IMR-90 (cell line): Measurements from ENCODE around the gene CLCA1. TPM values are rescaled to one million over a fixed set of nuclear protein-coding genes. Genes with fewer than 3 reads are reported as not detected.

Experiments used
- ATAC-seq: fragments of 200-7000 bp; cut with Tn5 transposase; 2 replicates; pipeline ENCODE4 v1.9.1; 2020; ENCODE audit warnings: low read depth, mild to moderate bottlenecking, moderate library complexity
- BruUV-seq: library from RNA; stranded (reverse); fragments of 400-500 nt; replicated peaks from 2 replicates; lab custom pipeline; 2021; lab: Mats Ljungman, UMichigan
- CTCF ChIA-PET: fragments of 300-600 bp; formaldehyde crosslinking; extraction: SDS; loops from one replicate; lab custom pipeline; 2021; ENCODE audit warnings: antibody characterized with exemption; lab: Yijun Ruan, JAX
- POLR2A ChIA-PET: fragments of 300-600 bp; sonication (Branson Sonifier 250); formaldehyde crosslinking; loops from one replicate; lab custom pipeline; 2022; ENCODE audit warnings: antibody characterized with exemption; ENCODE audit not compliant: unreplicated experiment; lab: Charles Lee
- DNase-seq: peaks from one replicate; pipeline ENCODE4 v3.0.0; 2013
- H2AFZ ChIP-seq: replicated peaks from 2 replicates; pipeline ENCODE3; 2013; ENCODE audit warnings: low read length, mild to moderate bottlenecking; ENCODE audit not compliant: poor library complexity
- H2AK5ac ChIP-seq: 2 replicates; pipeline ENCODE4 v1.6.1; 2013; ENCODE audit warnings: low read depth, low read length, inconsistent platforms
- H2AK9ac ChIP-seq: replicated peaks from 2 replicates; pipeline ENCODE3; 2013; ENCODE audit warnings: mild to moderate bottlenecking, low read depth, low read length, moderate library complexity; ENCODE audit not compliant: poor library complexity
- H2BK120ac ChIP-seq: 2 replicates; pipeline ENCODE4 v1.6.1; 2013; ENCODE audit warnings: low read depth, low read length, inconsistent platforms
- H2BK15ac ChIP-seq: 3 replicates; pipeline ENCODE4 v1.6.1; 2013; ENCODE audit warnings: low read depth, low read length, inconsistent platforms
- H2BK20ac ChIP-seq: 2 replicates; pipeline ENCODE4 v1.6.1; 2013; ENCODE audit warnings: low read depth, mild to moderate bottlenecking, inconsistent platforms, low read length, moderate library complexity
- H2BK5ac ChIP-seq: 2 replicates; pipeline ENCODE4 v1.6.1; 2013; ENCODE audit warnings: mild to moderate bottlenecking, low read depth, low read length, inconsistent platforms; ENCODE audit not compliant: poor library complexity, severe bottlenecking
- H3K14ac ChIP-seq: replicated peaks from 2 replicates; pipeline ENCODE4 v1.6.1; 2013; ENCODE audit warnings: low read depth, low read length, inconsistent platforms
- H3K18ac ChIP-seq: 2 replicates; pipeline ENCODE4 v1.6.1; 2013; ENCODE audit warnings: low read depth, low read length, control low read depth
- H3K23ac ChIP-seq: 2 replicates; pipeline ENCODE4 v1.6.1; 2013; ENCODE audit warnings: low read depth, low read length, inconsistent platforms
- H3K27ac ChIP-seq: 2 replicates; pipeline ENCODE4 v1.5.1; 2013; ENCODE audit warnings: mild to moderate bottlenecking, control low read depth, low read length; ENCODE audit not compliant: insufficient read depth
- H3K27me3 ChIP-seq: 2 replicates; pipeline ENCODE4 v1.6.1; 2013; ENCODE audit warnings: low read length; ENCODE audit not compliant: control insufficient read depth, insufficient read depth
- H3K36me3 ChIP-seq: 2 replicates; pipeline ENCODE4 v1.6.1; 2013; ENCODE audit warnings: low read length, mixed read lengths; ENCODE audit not compliant: control insufficient read depth, insufficient read depth
- H3K4ac ChIP-seq: 2 replicates; pipeline ENCODE4 v1.6.1; 2013; ENCODE audit warnings: low read depth, low read length, inconsistent platforms
- H3K4me1 ChIP-seq: 2 replicates; pipeline ENCODE4 v1.6.1; 2013; ENCODE audit warnings: low read length, mixed read lengths; ENCODE audit not compliant: control insufficient read depth, insufficient read depth
- H3K4me2 ChIP-seq: 2 replicates; pipeline ENCODE4 v1.6.1; 2013; ENCODE audit warnings: low read depth, mild to moderate bottlenecking, control low read depth, low read length, moderate library complexity
- H3K4me3 ChIP-seq: 2 replicates; pipeline ENCODE4 v1.5.1; 2013; ENCODE audit warnings: low read depth, mild to moderate bottlenecking, control low read depth, low read length, moderate library complexity; ENCODE audit not compliant: insufficient read depth
- H3K56ac ChIP-seq: 2 replicates; pipeline ENCODE4 v1.6.1; 2013; ENCODE audit warnings: low read length, inconsistent platforms; ENCODE audit not compliant: insufficient read depth; ENCODE audit errors: extremely low read depth
- H3K79me1 ChIP-seq, 2 experiments: 2 replicates each; pipeline ENCODE4 v1.6.1; 2013; ENCODE audit warnings: low read length in 2 of 2, inconsistent platforms in 1 of 2, low read depth in 1 of 2
- H3K9ac ChIP-seq: 2 replicates; pipeline ENCODE4 v1.6.1; 2013; ENCODE audit warnings: low read depth, low read length, control low read depth
- H3K9me1 ChIP-seq: 2 replicates; pipeline ENCODE4 v1.6.1; 2013; ENCODE audit warnings: low read length, inconsistent platforms; ENCODE audit not compliant: insufficient read depth
- H3K9me3 ChIP-seq: 2 replicates; pipeline ENCODE4 v1.6.1; 2013; ENCODE audit warnings: low read length; ENCODE audit not compliant: control insufficient read depth, insufficient read depth
- H4K20me1 ChIP-seq: 2 replicates; pipeline ENCODE4 v1.6.1; 2013; ENCODE audit warnings: low read length, inconsistent platforms; ENCODE audit not compliant: insufficient read depth
- H4K5ac ChIP-seq: 2 replicates; pipeline ENCODE4 v1.6.1; 2013; ENCODE audit warnings: mild to moderate bottlenecking, low read depth, low read length, control low read depth
- H4K8ac ChIP-seq, 2 experiments: 2 replicates each; pipeline ENCODE4 v1.6.1; 2013; ENCODE audit warnings: low read depth in 2 of 2, low read length in 2 of 2, control low read depth in 1 of 2, inconsistent platforms in 1 of 2
- H4K91ac ChIP-seq: 2 replicates; pipeline ENCODE4 v1.6.1; 2013; ENCODE audit warnings: low read depth, low read length, inconsistent platforms; ENCODE audit not compliant: insufficient read depth
- BHLHE40 ChIP-seq: fragments of 150-350 bp; IDR thresholded peaks from 2 replicates; pipeline ENCODE4 v1.6.1; 2016; ENCODE audit warnings: mild to moderate bottlenecking, low read depth, low read length
- CHD1 ChIP-seq: IDR thresholded peaks from 2 replicates; pipeline ENCODE4 v1.6.1; 2012; ENCODE audit warnings: low read depth, low read length, improper control_type of control experiment
- MXI1 ChIP-seq: IDR thresholded peaks from 2 replicates; pipeline ENCODE4 v1.6.1; 2012; ENCODE audit warnings: low read depth, mild to moderate bottlenecking, low read length, moderate library complexity, borderline replicate concordance
- RCOR1 ChIP-seq: IDR thresholded peaks from 2 replicates; pipeline ENCODE4 v1.6.1; 2012; ENCODE audit warnings: mild to moderate bottlenecking, low read length, improper control_type of control experiment; ENCODE audit not compliant: insufficient replicate concordance
- WGBS, 2 experiments: methylation state at CpG; one replicate each; pipeline versions ENCODE4 v1.1.5 to v1.1.7; 2013; ENCODE audit warnings: missing lambda C conversion rate in 2 of 2; ENCODE audit not compliant: insufficient read length in 1 of 2; ENCODE audit errors: extremely low coverage in 2 of 2; 5-methylcytosine and 5-hydroxymethylcytosine counted together
- dilution Hi-C: fragments of 300-500 bp; cut with HindIII; formaldehyde crosslinking; loops from one replicate; pipeline ENCODE4 v1.14.3; 2018; ENCODE audit warnings: low sequenced_read_pairs; ENCODE audit not compliant: unreplicated experiment
- in situ Hi-C: fragments of 300-500 bp; cut with MboI; formaldehyde crosslinking; loops from 3 replicates; pipeline ENCODE4 v1.14.3; 2019; ENCODE audit warnings: low sequenced_read_pairs, inconsistent platforms, mixed read lengths
- intact Hi-C: fragments of 100-400 bp; cut with micrococcal nuclease; formaldehyde crosslinking; loops from 2 replicates; pipeline ENCODE4 v1.10.0; 2022
- polyA plus RNA-seq, 3 experiments: library from polyadenylated mRNA; depleted of rRNA; stranded (reverse); fragments of >200 nt; gene quantifications; 2 replicates each; pipeline ENCODE4 v1.2.3, GENCODE V29; 2012; ENCODE audit warnings: low replicate concordance in 1 of 3
- total RNA-seq: library from RNA; depleted of rRNA; stranded (reverse); fragments of >200 nt; gene quantifications from 2 replicates; pipeline ENCODE4 v1.2.3, GENCODE V29; 2012
- TF ChIP-seq, protein P1 (sequence below): fragments of 150-350 bp; IDR thresholded peaks from 2 replicates; pipeline ENCODE4 v1.6.1; 2016; ENCODE audit warnings: low read depth, mild to moderate bottlenecking, low read length, moderate library complexity, borderline replicate concordance
- TF ChIP-seq, protein P2 (sequence below): fragments of 150-350 bp; IDR thresholded peaks from 2 replicates; pipeline ENCODE4 v1.6.1; 2017; ENCODE audit warnings: mild to moderate bottlenecking, antibody characterized with exemption, low read length, low read depth

The CLCA1 gene
- total and polyA plus RNA-seq, 2 of the 4 experiments (the other 2 are of a cell fraction): not detected

DNA sequence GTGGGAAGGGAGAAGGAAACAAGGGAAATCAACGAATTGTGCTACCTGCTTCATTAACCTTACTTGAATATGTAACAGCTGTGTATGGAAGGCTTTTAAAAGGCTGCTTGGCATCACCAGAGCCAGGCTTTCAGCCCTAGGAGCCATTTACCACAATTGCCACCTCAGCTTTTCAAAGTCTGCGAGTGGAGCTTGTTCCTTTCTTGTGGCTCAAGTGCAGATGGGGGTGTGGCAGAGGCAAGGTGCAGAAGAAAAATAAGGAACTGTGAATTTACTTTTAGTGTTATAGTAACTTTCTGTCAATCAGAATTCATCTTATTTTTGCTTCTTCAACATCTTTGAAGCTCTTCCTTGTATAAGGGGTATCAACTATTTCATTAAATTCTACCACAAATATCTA, 27.1 kb upstream of the CLCA1 start:
- Histone ChIP-seq H3K18ac (no peak overlapping the region), H2BK5ac (no peak overlapping the region), H3K14ac (no peak overlapping the region), H3K27ac (no peak overlapping the region), H3K4me1 (no peaks in the 10 kb centered on the region), H3K4me2 (no peak overlapping the region), H2BK15ac (no peak overlapping the region), H2BK120ac (no peak overlapping the region), H2BK20ac (no peak overlapping the region), H3K27me3 (peaks cover 2% of the 10 kb centered on the region), H3K9me1 (no peaks in the 10 kb centered on the region), H3K4ac (no peak overlapping the region), H4K8ac (no peak overlapping the region), H3K4me3 (no peak overlapping the region), H3K9me3 (no peaks in the 10 kb centered on the region), H3K36me3 (no peaks in the 10 kb centered on the region), H3K56ac (no peak overlapping the region), H4K20me1 (no peaks in the 10 kb centered on the region), H3K23ac (no peak overlapping the region), H3K9ac (no peak overlapping the region), H2AK9ac (no peak overlapping the region), H2AFZ (no peak overlapping the region), H3K79me1 (no peaks in the 10 kb centered on the region), H2AK5ac (no peak overlapping the region), H4K91ac (no peak overlapping the region), H4K5ac (no peak overlapping the region)
- no peak for ATAC-seq
- no TSS peak for BruUV-seq
- no CpG with 5 or more reads among the region's 2 CpGs for WGBS, 2 experiments
- dilution Hi-C loops (no loop called here), intact Hi-C loops (no loop called here), in situ Hi-C loops (no loop called here)
- CTCF ChIA-PET: interaction anchor here (0.7 kb wide), 1 partner anchor 27 kb away, joined by 3 read pairs; the partner anchor contains the start of gene CLCA1
- no peak for DNase-seq
- no peak for TF ChIP-seq CHD1
- TF ChIP-seq, protein P1, sequence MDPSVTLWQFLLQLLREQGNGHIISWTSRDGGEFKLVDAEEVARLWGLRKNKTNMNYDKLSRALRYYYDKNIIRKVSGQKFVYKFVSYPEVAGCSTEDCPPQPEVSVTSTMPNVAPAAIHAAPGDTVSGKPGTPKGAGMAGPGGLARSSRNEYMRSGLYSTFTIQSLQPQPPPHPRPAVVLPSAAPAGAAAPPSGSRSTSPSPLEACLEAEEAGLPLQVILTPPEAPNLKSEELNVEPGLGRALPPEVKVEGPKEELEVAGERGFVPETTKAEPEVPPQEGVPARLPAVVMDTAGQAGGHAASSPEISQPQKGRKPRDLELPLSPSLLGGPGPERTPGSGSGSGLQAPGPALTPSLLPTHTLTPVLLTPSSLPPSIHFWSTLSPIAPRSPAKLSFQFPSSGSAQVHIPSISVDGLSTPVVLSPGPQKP: no peak
- no peak for TF ChIP-seq MXI1
- no peak for TF ChIP-seq BHLHE40
- TF ChIP-seq RCOR1: no peak
- TF ChIP-seq, protein P2, sequence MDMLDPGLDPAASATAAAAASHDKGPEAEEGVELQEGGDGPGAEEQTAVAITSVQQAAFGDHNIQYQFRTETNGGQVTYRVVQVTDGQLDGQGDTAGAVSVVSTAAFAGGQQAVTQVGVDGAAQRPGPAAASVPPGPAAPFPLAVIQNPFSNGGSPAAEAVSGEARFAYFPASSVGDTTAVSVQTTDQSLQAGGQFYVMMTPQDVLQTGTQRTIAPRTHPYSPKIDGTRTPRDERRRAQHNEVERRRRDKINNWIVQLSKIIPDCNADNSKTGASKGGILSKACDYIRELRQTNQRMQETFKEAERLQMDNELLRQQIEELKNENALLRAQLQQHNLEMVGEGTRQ: no peak
- POLR2A ChIA-PET: no interaction called here
